GM19455 (cell line): ENCODE measurements around the gene FTMT.
"Not testable (repeated sequence)": the region's sequence is repeated elsewhere in the genome, so short reads cannot be mapped to it uniquely, and the experiment has no call there.

Source experiments
- ATAC-seq: cut with Tn5 transposase; IDR thresholded peaks from one replicate; pipeline ENCODE4 v1.9.1; 2021; ENCODE audit not compliant: unreplicated experiment

Gene FTMT

DNA sequence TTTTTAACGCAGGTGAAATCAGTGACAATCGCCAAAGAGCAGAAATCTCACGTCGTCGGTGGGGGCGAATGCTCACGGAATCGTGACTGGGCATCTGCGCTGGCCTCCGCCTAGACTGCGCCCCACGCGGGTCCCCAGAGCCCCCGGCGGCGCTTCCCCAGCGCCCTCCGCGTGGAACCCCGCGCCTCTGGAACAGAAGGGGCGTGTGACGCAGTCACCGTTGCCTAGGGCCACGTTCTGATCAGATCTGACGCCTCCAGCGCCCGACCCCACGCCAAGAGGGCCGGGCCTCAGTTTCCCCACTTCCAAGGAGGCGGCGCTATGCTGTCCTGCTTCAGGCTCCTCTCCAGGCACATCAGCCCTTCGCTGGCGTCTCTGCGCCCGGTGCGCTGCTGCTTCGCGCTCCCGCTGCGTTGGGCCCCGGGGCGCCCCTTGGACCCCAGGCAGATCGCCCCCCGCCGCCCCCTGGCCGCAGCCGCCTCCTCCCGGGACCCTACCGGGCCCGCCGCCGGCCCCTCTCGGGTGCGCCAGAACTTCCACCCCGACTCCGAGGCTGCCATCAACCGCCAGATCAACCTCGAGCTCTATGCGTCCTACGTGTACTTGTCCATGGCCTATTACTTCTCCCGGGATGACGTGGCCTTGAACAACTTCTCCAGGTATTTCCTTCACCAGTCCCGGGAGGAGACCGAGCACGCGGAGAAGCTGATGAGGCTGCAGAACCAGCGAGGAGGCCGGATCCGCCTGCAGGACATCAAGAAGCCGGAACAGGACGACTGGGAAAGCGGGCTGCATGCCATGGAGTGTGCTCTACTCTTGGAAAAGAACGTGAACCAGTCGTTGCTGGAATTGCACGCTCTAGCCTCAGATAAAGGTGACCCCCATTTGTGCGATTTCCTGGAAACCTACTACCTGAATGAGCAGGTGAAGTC lies at the start of gene FTMT:
Gene FTMT, plus strand, starts transcription at position 240 of the 932 bp plus-strand sequence. Its CDS starts 82 bp downstream, at position 322.
- no peak for ATAC-seq

DNA sequence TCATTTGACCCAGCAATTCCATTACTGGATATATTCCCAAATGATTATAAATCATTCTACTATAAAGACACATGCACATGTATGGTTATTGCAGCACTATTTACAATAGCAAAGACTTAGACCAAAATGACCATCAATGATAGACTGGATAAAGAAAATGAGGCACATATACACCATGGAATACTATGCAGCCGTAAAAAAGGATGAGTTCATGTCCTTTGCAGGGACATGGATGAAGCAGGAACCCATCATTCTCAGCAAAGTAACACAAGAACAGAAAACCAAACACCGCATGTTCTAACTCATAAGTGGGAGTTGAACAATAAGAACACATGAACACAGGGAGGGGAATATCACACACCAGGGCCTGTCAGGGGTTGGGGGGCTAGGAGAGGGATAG lies 46.4 kb upstream of the FTMT start:
- ATAC-seq, result not testable (repeated sequence)

DNA sequence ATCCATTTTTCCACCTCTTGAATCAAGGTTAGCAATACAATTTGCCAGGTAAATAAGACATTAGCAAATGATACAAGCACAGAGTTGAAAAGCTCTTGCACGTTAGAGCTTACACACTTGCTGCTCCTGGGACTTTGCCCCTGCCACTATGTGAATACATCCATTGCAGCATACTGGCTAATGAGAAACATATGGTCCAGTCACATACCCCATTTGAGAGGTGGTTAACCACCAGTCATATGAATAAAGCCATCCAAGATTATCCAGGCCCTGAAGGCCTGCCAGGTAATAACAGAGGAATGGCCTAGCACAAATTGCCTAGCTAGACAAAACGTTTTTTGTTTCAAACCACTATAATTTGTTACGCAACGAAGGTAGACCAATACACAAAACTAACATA lies 45.8 kb upstream of the FTMT start:
- ATAC-seq, result no peak

DNA sequence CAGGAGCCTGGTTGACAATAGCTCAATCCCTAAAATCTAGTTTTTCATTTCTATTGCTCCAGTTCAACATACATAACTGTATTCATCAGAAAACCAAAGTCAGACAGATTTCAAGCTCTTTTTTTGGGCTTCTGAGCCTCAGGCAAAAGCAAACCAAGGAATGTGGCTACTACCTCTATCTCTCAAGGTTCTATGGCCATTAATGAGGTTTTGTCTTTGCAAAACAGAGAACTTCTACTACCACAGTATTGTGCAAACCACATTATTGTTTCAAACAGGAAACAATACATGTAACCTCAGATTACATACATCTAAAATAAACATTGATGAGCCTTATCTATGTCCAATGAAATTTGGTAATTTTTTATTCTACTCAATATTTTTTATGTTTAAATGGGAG lies 35.5 kb upstream of the FTMT start:
- no peak for ATAC-seq

DNA sequence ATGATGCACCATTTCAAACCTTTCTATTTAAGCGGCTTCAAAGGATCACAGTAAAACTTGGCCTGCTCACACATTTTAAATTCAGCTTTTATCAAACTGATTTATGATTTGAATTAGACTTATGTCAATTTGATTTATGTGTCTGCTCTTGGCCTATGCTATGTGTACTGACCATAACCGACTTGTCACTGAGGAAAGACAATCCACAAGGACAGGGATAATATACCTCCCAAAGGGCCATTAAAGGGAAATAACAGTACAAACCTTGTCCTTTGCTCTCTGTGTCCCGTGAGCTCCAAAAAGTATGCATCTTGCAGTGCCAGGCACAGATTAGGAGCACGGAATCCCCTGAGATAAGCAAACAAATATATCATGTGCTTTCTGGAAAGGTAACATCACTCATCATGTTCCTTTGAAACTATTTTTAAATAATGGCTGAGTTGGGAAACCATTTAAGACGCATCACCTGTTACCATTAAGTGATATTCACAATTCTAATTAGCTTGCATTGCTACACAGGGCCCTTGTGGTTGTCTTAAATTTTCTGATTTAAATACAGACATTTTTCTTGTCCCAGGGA lies 31.9 kb upstream of the FTMT start:
- no peak for ATAC-seq

DNA sequence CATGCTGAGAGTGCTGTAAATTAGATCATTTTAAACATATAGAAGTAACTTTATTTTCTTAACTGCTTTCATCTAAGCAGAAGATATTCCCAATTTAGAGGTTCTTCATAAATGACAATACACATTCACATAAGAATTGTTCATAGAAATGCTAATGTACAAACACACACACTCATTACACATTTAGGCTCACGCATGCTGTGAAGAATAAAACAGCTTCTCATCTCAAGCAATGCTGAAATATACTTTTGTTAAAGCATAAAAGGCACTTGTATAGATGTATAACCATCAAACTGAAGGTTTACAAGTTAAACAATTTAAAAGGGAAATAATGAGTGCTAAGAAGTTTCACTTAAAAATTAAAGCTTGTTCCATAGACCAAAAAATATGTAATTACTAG lies 18.1 kb upstream of the FTMT start:
- no peak for ATAC-seq

DNA sequence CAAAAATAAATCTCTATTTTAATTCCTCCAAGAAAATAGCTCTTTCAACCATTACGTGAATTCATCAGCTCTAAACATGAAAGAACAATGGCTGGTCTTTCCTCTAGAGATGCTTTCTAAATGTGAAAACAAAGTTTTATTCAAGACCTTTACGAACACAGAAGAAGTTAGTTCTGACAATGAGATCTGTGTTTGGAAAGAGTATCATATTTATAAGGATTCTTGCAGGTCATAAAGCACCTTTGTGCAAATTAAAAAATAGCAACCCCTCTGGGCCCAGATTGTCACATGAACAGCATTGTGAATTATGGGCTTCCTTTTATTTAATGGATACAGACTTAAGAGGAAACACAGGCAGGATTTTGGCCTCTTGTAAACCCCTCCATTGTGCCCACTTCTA lies 17.7 kb upstream of the FTMT start:
- no peak for ATAC-seq

DNA sequence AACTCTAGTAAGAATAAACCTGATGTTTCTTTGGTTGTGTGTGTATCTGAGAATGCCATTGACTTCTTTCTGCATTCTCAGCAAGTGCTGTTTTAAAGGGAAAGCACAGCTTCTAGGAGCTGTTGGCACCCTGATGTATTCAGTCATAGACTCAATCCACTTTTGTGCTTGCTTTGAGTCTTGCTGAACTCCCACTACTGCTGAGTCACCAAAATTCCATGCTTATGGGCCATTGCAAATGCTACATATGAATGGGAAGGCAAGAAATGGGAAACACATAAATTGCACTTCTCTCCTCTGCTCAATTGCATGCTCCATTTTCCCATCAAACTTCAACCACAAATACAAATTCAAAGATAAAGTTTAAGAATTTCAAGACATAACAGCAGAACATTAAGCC lies 9.8 kb upstream of the FTMT start:
- no peak for ATAC-seq

DNA sequence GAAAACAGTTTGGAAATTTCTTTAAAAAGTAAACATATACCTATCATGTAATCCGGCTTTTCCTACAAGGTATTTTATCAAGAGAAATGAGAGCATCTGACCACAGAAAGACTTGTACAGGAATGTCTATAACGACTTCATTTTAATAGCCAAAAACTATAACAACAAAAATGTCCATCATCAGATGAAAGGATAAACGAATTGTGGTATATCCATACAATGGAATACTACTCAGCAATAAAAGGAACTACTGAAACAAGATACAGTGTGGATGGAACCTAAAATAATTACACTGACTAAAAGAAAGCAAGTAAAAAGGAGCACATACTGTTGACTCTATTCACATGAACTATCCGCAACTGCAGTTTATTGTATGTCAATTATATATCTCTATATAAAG lies 1.4 kb upstream of the FTMT start:
- no peak for ATAC-seq

DNA sequence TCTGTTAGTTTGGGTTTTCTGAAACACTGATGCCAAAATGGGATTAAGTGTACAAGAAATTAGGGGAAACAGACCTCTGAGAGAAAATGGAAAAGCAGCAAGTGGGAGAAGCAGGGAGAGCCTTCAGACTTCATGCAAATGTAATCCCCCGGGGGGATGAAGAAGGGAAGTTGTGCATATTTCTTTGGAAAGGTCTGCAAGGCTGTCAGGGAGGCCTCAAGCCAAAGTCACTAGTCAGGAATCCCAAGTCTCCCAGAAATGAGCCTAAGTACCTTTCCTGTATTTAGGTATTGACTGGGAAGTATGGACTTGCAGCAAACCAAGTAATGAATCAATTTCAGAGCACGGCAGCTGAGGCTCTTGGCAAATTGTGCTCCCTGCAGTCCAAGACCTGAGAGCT lies 2.2 kb downstream of the FTMT start:
- ATAC-seq, result no peak

DNA sequence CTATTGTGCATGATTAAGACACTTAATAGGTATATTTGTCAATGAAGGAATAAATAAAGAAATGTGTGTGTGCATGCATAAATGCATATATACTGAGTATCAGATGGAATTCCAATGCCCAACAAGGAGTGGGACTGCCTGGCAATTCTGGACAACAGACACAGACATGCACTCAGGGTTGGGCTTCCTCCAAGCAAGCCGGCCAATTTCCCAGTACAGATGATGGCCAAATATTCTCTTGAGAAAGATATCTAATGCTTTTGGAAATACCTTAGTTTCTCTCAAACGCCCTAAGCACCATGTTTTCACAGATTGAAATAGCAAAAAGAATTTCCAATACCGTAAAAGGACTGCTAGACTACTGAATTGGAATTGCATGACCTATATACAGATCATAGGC lies 11.1 kb downstream of the FTMT start:
- ATAC-seq, result no peak

DNA sequence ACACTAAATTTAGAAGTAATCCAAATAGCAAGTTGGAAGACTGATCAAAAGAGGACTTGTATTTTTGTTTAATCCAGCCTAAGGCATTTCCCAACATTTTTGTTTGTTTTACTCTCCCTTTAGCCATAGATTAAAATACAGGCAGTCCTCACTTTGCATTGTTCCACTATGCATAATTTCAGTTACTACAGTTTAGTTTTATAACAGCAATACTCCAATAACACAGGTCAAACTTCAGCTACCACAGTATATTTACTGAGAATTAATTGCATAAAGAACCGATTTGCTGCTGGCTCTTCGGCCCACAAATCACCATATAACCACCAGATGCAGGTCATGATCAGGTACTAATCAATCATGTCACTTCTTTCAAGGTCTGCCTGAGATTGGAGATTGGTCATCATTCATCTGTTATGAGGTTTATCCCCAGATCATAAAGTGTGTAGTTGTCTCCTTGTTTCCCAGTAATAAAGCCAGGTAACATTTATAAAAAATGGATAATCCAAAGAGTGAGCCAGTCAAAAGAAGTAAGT lies 12.1 kb downstream of the FTMT start:
- no peak for ATAC-seq

DNA sequence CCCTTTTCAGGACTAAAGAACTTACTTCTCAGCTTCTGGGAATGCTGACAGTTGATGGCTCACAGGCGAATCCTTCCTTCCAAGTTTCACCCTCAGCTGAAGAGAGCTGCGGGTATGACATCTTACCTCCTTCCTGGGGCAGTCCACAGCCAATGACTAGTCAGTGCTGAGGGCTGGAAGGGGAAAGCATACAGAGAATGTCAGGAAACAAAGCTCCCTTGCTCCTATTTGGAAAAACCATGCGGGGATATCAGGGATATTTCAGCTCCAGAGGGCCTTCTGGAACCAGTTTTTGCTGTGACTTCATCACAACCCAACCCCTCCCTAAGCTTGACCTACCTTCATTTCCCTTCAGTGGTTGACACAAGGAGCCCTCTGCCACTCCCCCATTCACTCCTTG lies 15.7 kb downstream of the FTMT start:
- no peak for ATAC-seq

DNA sequence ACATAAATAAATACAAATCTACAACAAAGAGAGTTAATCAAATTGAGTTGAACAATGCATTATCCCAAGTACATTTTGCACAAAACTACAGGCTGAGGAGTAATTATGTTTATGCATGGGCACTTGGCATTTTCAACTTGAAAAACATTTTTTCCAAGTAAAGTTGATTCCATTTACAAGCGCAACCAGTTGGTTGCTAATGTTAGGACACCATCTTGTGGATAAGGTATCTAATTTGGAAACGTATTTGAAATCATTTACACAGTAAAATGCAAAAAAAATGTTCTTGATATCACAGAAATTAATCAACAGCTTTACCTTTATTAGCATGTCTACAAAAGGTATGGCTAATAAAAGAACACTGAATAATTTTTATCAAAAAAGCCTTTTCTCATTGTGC lies 18.8 kb downstream of the FTMT start:
- ATAC-seq, result no peak

DNA sequence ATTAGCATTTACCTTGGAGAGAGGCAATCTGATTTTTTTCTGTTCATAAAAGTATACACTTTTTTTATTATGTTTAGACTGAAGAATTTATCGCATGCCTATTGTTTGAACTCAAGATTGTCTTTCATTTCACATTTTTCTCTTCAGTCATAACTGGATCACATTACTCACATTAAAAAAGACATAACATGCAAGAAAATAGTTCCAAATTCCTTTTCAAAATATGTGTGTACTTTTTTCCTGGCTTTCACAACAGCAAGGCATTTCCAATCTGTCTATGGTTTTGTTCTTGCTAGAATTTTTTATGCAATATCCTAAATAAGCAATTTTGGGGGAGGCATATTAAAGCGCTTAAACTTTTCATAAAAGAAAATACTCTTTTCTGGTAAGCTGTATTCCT lies 21.2 kb downstream of the FTMT start:
- no peak for ATAC-seq

DNA sequence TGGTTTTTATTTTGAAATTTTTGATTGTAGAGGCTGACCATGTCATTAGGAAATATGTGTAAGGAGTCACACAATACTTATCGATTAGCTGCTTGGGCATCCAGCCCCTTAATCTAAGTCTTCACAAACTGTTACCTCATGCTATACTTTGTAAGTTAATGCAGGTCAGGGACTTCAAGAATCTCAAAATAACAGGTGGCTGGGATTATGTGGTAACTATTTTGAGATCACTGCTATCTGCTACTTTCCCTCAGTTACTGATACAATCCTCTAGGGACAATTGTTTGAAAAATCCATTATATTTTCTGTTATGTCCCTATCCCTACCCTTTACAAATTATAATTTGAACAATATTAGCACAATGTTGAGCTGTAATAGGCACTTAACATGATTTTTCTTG lies 21.7 kb downstream of the FTMT start:
- ATAC-seq, result no peak

DNA sequence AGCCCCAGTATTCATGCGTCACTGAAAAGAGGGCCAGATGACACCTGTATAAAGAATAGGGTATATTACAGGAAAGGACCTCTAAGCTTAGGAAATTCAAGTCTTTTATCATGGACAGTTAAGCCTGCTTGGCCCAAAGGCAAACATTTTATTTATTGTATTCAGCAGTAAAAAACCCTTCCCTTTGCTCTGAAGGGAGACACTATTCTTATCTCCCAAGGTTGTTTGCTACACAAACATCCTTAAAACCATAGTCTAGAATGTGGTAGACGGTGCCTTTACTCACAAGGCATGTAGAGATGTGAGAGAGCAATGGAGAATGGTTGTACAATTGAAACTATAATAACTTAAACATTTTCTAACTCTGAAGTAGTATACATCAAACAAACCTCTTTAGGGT lies 33.9 kb downstream of the FTMT start:
- no peak for ATAC-seq

DNA sequence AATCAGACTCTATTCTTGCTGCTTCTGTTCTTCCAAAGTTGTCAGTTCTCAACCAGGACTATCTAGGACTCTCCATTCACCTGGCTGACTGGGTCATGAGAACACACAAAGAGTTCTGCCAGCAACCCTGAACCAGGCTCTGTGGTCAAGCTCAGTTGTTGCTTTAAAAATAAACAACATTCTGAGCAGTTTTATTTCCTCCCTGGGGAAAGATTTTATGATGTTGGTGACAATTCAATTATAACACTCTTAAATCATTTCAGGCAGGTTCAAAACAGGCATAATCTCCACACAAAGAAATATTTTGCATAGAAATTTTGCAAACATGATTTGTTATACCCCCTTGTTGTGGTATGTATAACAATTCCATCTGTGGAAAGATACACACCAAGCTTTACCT lies 36.0 kb downstream of the FTMT start:
- ATAC-seq, result no peak

DNA sequence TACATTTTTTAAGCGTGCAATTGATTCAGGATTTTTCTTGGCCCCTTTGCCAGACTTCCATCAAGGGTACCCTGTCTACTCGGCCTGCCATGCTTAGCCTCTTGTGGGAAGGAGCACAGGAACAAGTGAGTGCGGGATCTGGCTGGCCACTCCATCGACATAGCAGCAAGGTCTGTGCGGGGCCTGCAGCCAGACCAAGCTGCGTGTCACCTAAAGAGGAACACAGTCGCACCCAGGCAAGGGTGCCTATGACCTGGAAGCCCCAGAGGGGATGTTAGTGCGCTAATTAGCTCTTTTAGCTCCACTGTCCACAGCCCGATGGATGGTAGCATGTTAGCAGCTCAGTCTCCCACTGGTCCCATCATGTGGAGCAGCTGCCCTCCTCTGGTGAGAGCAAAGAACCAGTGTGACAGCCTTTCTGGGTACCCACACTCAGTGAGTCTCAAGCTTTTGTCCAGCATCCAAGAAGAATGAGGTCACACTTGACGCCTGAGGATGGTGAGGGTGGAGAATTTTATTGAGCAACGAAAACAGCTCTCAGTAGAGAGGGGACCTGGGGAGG lies 38.7 kb downstream of the FTMT start:
- ATAC-seq, result no peak

DNA sequence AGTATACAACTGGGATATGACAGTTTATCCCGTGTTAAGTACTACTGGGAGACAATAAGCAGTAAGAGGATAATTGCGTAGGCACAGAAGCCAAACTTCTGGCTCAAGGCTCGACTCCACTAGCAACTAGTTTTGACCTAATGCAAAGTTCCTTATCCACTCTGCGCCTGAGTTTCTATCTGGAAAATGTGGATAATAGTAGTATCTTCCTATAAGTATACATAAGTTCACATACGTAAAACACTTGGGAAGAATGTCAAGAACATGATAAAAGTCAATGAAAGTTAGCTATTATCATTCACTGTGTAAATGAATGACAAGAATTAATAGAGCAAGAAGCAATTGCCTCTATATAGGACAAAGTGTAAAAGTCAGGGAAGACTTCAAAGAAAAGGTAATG lies 45.7 kb downstream of the FTMT start:
- no peak for ATAC-seq

DNA sequence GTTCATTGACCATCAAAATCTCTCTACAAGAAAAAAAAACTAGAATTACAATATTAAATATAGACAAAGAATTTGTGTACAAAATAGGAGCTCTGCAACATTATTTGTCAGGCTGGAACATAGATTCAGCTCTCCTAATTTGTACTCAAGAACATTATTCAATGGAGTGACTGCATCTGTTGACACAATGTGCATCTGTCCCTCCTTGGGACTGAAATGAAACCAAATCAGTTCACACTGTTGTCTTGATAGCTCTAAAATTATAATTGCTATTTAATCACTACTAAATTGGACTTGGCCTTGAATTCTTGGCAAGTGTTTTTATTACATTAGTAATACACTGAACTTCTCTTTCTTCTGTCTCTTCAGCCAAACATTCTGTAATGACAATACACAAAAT lies 47.7 kb downstream of the FTMT start:
- no peak for ATAC-seq
